Gastrocnemius medialis (tissue), 4 donors: ENCODE results near the gene LHFPL5. TPM values are rescaled to one million over a fixed set of nuclear protein-coding genes. Genes with fewer than 3 reads are reported as not detected.

Experiments used
- ATAC-seq, 2 donors: fragments of 150-250 bp; one replicate each; pipeline ENCODE4 v1.9.1; 2016
- DNase-seq, 2 donors: peaks; one replicate each; pipeline ENCODE4 v3.0.0-alpha.2; 2019
- H3K27ac ChIP-seq, 4 donors: fragments of 200-600 bp; sonication (generic); 1 replicate in 1 of 4; 2 replicates in 3 of 4; pipeline ENCODE4 v1.5.1; 2016 to 2018; ENCODE audit warnings: mild to moderate bottlenecking in 2 of 4, moderate library complexity in 1 of 4
- H3K27me3 ChIP-seq, 3 donors: fragments of 200-600 bp; sonication (generic) in 2 of 3; 1 replicate in 1 of 3; 2 replicates in 2 of 3; pipeline versions ENCODE4 v1.5.1 to v1.6.0; 2016 to 2019; ENCODE audit warnings: mild to moderate bottlenecking in 1 of 3, moderate library complexity in 1 of 3
- H3K36me3 ChIP-seq, 2 donors: fragments of 200-600 bp; sonication (generic) in 1 of 2; one replicate each; pipeline ENCODE4 v1.5.1; 2017 to 2018
- H3K4me1 ChIP-seq, 2 donors: fragments of 200-600 bp; sonication (generic) in 1 of 2; one replicate each; pipeline ENCODE4 v1.5.1; 2016 to 2017; ENCODE audit warnings: mild to moderate bottlenecking in 2 of 2
- H3K4me3 ChIP-seq, 4 donors: fragments of 200-600 bp; sonication (generic) in 3 of 4; 1 replicate in 1 of 4; 2 replicates in 3 of 4; pipeline ENCODE4 v1.5.1; 2016 to 2019; ENCODE audit warnings: mild to moderate bottlenecking in 2 of 4
- H3K9me3 ChIP-seq, 3 donors: fragments of 200-600 bp; sonication (generic) in 2 of 3; 1 replicate in 1 of 3; 2 replicates in 2 of 3; pipeline ENCODE4 v1.5.1; 2016 to 2019
- POLR2A ChIP-seq, 2 donors: fragments of 450-650 bp; IDR thresholded peaks; one replicate each; pipeline ENCODE4 v1.6.1; 2017; ENCODE audit warnings: antibody characterized with exemption in 2 of 2, mild to moderate bottlenecking in 2 of 2, moderate library complexity in 2 of 2
- in situ Hi-C, 4 donors: fragments of 200-750 bp; cut with MboI; loops; one replicate each; pipeline versions ENCODE4 v1.15.0 to v1.8.0; 2017; ENCODE audit warnings: low sequenced_read_pairs in 4 of 4
- intact Hi-C: fragments of 100-400 bp; cut with DNase I; formaldehyde crosslinking; loops from one replicate; pipeline ENCODE4 v1.15.1; 2023; ENCODE audit warnings: low total_unique reads
- total RNA-seq, 4 donors: library from RNA; depleted of rRNA; stranded (reverse); fragments of >200 nt; gene quantifications; one replicate each; pipeline versions ENCODE4 v1.1.0 to v1.2.3, GENCODE V29; 2016
- TF ChIP-seq, protein P1 (sequence below), 5 experiments: fragments of 450-650 bp in 3 of 5; fragments of 200-600 bp in 2 of 5; sonication (generic) in 2 of 5; IDR thresholded peaks in 4 of 5; conservative IDR thresholded peaks in 1 of 5; 1 replicate in 4 of 5; 2 replicates in 1 of 5; pipeline ENCODE4 v1.5.1; 2016 to 2019; ENCODE audit warnings: antibody characterized with exemption in 5 of 5, mild to moderate bottlenecking in 3 of 5, moderate library complexity in 3 of 5

Gene LHFPL5
- total RNA-seq, 4 donors from 2014 or later = not detected

DNA sequence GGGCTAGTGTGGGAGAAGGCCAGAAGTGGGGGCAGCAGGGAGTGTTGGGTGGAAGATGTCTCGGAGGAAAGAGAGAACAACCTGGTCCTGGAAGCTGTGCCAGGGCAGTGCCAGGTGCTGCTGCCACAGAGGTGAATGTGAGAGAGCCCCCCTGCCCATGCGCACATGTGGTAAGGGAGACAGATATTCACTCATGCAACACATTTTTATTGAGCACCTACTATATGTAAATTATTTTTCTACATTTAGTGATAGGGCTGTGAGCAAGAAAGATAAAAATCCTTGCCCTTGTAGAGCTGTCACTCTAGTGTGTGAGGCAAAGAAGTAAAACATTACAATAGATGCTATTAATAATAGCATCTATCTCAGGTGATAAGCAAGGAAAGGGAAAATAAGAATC lies 23.9 kb upstream of the LHFPL5 start:
- H3K27ac ChIP-seq = no peak overlapping the region
- H3K9me3 ChIP-seq = no peaks in the 10 kb centered on the region
- intact Hi-C loops = no loop called here
- no peaks in the 10 kb centered on the region for H3K36me3 ChIP-seq
- no peak overlapping the region for H3K4me3 ChIP-seq
- no peak for DNase-seq
- ATAC-seq = no peak
- peaks cover 25 to 44% (median 34%) of the 10 kb centered on the region in 3 donors for H3K27me3 ChIP-seq
- TF ChIP-seq POLR2A (IDR thresholded peaks at IDR 0.05) = no peak
- TF ChIP-seq, protein P1, sequence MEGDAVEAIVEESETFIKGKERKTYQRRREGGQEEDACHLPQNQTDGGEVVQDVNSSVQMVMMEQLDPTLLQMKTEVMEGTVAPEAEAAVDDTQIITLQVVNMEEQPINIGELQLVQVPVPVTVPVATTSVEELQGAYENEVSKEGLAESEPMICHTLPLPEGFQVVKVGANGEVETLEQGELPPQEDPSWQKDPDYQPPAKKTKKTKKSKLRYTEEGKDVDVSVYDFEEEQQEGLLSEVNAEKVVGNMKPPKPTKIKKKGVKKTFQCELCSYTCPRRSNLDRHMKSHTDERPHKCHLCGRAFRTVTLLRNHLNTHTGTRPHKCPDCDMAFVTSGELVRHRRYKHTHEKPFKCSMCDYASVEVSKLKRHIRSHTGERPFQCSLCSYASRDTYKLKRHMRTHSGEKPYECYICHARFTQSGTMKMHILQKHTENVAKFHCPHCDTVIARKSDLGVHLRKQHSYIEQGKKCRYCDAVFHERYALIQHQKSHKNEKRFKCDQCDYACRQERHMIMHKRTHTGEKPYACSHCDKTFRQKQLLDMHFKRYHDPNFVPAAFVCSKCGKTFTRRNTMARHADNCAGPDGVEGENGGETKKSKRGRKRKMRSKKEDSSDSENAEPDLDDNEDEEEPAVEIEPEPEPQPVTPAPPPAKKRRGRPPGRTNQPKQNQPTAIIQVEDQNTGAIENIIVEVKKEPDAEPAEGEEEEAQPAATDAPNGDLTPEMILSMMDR (IDR thresholded peaks at IDR 0.05 in 4 of 5, conservative IDR thresholded peaks at IDR 0.05 in 1 of 5) = no peak
- peaks cover 0 to 6% of the 10 kb centered on the region in 2 donors for H3K4me1 ChIP-seq
- in situ Hi-C loops = no loop called here

DNA sequence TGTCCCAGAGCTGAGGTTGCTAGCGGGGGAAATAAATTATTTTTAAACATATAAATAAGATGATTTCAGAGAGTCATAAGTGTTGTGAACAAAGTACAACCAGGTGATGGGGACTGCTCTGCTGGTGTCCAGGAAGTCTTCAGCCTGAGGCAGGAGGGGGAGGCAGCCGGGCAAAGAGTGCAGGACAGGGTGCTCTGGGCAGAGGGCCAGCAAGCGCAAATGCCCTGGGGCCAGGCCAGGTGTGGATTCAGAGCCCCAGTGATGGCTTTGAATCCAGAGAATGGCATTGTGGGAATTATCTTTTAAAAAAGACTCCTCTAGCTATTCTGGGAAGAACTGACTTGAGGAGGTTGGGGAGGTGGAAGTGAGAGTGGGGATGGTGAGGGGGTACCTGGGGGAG lies 22.7 kb upstream of the LHFPL5 start:
- no peaks in the 10 kb centered on the region for H3K9me3 ChIP-seq
- TF ChIP-seq, protein P1 (IDR thresholded peaks at IDR 0.05 in 4 of 5, conservative IDR thresholded peaks at IDR 0.05 in 1 of 5) = no peak
- no peak for TF ChIP-seq POLR2A (IDR thresholded peaks at IDR 0.05)
- no peaks in the 10 kb centered on the region for H3K4me1 ChIP-seq
- in situ Hi-C loops (no loop called here), intact Hi-C loops (no loop called here)
- H3K27ac ChIP-seq = no peak overlapping the region
- H3K27me3 ChIP-seq = peaks cover 27 to 51% (median 34%) of the 10 kb centered on the region in 3 donors
- no peak for ATAC-seq
- no peak overlapping the region for H3K4me3 ChIP-seq
- H3K36me3 ChIP-seq = no peaks in the 10 kb centered on the region
- DNase-seq = no peak

DNA sequence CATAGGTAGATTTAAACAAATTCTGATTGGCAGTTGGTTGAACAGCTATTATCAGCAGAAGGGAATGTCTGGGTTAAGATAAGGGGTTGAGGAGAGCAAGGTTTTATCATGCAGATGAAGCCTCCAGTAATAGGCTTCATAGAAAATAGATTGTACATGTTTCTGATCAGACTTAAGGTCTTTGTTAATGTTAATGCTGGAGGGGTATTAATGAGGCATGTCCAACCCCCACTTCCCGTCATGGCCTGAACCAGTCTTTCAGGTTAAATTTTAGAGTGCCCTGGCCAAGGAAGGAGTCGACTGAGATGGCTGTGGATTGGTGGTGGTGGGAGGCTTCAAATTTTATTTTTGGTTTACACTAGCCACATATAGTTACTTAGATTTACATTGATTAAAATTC lies 21.0 kb upstream of the LHFPL5 start:
- H3K9me3 ChIP-seq = no peaks in the 10 kb centered on the region
- ATAC-seq (no peak), DNase-seq (no peak)
- peaks cover 24 to 58% (median 41%) of the 10 kb centered on the region in 3 donors for H3K27me3 ChIP-seq
- intact Hi-C loops (no loop called here), in situ Hi-C loops (no loop called here)
- no peak overlapping the region for H3K4me3 ChIP-seq
- no peaks in the 10 kb centered on the region for H3K4me1 ChIP-seq
- no peaks in the 10 kb centered on the region for H3K36me3 ChIP-seq
- TF ChIP-seq, protein P1 (IDR thresholded peaks at IDR 0.05 in 4 of 5, conservative IDR thresholded peaks at IDR 0.05 in 1 of 5) = no peak
- TF ChIP-seq POLR2A (IDR thresholded peaks at IDR 0.05) = no peak
- H3K27ac ChIP-seq = no peak overlapping the region

DNA sequence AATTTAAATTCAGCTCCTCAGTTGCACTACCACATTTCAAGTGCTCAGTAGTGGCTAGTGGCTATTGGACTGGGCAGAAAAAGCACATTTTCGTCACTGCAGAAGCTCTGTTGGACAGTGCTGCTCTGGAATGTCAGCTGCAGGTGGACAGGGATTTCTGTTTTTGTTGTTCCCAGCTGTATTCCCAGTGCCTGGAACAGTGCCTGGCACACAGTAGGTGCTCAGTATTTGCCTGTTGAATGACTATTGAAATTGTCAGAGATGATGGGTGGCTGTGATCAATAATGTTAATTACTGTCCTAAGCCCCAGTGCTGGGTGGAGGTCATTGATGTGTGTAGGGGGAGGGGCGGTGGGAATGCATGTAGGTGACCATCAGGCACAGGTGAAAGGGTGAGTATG lies 18.9 kb upstream of the LHFPL5 start:
- Histone ChIP-seq H3K36me3 (no peaks in the 10 kb centered on the region), H3K9me3 (no peaks in the 10 kb centered on the region), H3K4me3 (no peak overlapping the region), H3K4me1 (no peaks in the 10 kb centered on the region), H3K27ac (no peak overlapping the region), H3K27me3 (peaks cover 24 to 48% (median 44%) of the 10 kb centered on the region in 3 donors)
- in situ Hi-C loops (no loop called here), intact Hi-C loops (no loop called here)
- DNase-seq (no peak), ATAC-seq (no peak)
- TF ChIP-seq, protein P1 (IDR thresholded peaks at IDR 0.05 in 4 of 5, conservative IDR thresholded peaks at IDR 0.05 in 1 of 5) = no peak
- TF ChIP-seq POLR2A (IDR thresholded peaks at IDR 0.05) = no peak

DNA sequence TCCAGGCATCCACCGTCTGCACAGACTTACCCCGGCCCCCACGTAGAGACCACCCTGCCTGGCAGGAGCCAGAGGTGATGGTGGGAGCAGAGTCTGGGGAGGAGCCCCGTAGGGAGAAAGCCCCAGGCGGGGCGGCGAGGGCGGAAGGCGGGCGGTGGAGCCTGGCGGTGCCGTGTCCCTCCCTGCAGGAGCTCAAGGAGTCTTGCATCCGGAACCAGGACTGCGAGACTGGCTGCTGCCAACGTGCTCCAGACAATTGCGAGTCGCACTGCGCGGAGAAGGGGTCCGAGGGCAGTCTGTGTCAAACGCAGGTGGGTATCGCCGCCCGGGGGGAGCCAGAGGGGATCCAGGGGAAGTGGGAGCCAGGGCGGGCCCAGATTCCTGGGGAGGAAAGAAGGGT lies 18.3 kb upstream of the LHFPL5 start:
- Histone ChIP-seq H3K4me3 (no peak overlapping the region), H3K27ac (no peak overlapping the region), H3K4me1 (no peaks in the 10 kb centered on the region), H3K36me3 (no peaks in the 10 kb centered on the region), H3K27me3 (peaks cover 24 to 46% (median 44%) of the 10 kb centered on the region in 3 donors), H3K9me3 (no peaks in the 10 kb centered on the region)
- DNase-seq (no peak), ATAC-seq (no peak)
- TF ChIP-seq, protein P1 (IDR thresholded peaks at IDR 0.05 in 4 of 5, conservative IDR thresholded peaks at IDR 0.05 in 1 of 5) = no peak
- TF ChIP-seq POLR2A (IDR thresholded peaks at IDR 0.05) = no peak
- intact Hi-C loops = loop anchor here (1.0 kb wide), 1 partner anchor 10 kb away; the partner anchor contains the start of gene CLPS
- in situ Hi-C loops = no loop called here
